Measurements from ENCODE around the gene DPM3.

DNA sequence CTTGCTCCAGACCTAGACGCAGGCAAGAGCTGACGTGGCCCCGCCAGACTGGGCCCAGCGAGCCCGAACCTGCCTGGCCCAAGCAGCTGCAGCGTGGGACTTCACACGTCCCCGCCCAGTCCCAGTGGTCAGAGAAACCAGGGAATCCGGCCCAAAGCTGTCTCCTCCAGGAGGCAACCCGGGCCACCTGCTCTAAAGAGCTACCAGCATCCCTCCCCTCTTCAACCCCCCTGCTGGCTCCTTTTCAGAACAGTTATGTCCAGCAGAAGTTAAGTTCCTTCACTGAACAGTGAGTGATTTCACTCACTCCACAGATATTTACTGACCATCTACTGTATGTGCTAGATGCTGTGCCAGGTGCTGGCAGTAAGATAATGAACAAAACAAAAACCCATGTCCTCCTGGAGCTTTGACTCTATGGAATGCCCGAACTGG lies 14.8 kb downstream of the DPM3 start:
- TF ChIP-seq POLR2A (IDR thresholded peaks at IDR 0.05) (peak in 1 of 2 donors; percentile 16), EP300 (IDR thresholded peaks at IDR 0.05) (no peak), POLR2AphosphoS5 (IDR thresholded peaks at IDR 0.05) (no peak)
- TF ChIP-seq, protein P1, sequence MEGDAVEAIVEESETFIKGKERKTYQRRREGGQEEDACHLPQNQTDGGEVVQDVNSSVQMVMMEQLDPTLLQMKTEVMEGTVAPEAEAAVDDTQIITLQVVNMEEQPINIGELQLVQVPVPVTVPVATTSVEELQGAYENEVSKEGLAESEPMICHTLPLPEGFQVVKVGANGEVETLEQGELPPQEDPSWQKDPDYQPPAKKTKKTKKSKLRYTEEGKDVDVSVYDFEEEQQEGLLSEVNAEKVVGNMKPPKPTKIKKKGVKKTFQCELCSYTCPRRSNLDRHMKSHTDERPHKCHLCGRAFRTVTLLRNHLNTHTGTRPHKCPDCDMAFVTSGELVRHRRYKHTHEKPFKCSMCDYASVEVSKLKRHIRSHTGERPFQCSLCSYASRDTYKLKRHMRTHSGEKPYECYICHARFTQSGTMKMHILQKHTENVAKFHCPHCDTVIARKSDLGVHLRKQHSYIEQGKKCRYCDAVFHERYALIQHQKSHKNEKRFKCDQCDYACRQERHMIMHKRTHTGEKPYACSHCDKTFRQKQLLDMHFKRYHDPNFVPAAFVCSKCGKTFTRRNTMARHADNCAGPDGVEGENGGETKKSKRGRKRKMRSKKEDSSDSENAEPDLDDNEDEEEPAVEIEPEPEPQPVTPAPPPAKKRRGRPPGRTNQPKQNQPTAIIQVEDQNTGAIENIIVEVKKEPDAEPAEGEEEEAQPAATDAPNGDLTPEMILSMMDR (IDR thresholded peaks at IDR 0.05) = no peak
